Tibial nerve (tissue), 4 donors: Measurements from ENCODE around the gene NEU3.

Experiments
- EP300 ChIP-seq, 2 donors: sonication (generic); formaldehyde crosslinking; IDR thresholded peaks; one replicate each; pipeline ENCODE4 v1.6.1; 2017; ENCODE audit warnings: antibody characterized with exemption in 2 of 2, mild to moderate bottlenecking in 1 of 2
- POLR2A ChIP-seq, 2 donors: fragments of 450-650 bp; IDR thresholded peaks; one replicate each; pipeline ENCODE4 v1.6.1; 2017; ENCODE audit warnings: antibody characterized with exemption in 2 of 2, mild to moderate bottlenecking in 2 of 2, moderate library complexity in 2 of 2
- TF ChIP-seq, protein P1 (sequence below), 5 experiments: fragments of 200-600 bp in 3 of 5; fragments of 450-650 bp in 2 of 5; sonication (generic) in 3 of 5; IDR thresholded peaks; one replicate each; pipeline ENCODE4 v1.5.1; 2016 to 2019; ENCODE audit warnings: antibody characterized with exemption in 5 of 5, mild to moderate bottlenecking in 3 of 5, moderate library complexity in 2 of 5

GRCh38 chr11:75052457-75052856, 63.7 kb downstream of the NEU3 start:
- TF ChIP-seq, protein P1, sequence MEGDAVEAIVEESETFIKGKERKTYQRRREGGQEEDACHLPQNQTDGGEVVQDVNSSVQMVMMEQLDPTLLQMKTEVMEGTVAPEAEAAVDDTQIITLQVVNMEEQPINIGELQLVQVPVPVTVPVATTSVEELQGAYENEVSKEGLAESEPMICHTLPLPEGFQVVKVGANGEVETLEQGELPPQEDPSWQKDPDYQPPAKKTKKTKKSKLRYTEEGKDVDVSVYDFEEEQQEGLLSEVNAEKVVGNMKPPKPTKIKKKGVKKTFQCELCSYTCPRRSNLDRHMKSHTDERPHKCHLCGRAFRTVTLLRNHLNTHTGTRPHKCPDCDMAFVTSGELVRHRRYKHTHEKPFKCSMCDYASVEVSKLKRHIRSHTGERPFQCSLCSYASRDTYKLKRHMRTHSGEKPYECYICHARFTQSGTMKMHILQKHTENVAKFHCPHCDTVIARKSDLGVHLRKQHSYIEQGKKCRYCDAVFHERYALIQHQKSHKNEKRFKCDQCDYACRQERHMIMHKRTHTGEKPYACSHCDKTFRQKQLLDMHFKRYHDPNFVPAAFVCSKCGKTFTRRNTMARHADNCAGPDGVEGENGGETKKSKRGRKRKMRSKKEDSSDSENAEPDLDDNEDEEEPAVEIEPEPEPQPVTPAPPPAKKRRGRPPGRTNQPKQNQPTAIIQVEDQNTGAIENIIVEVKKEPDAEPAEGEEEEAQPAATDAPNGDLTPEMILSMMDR (IDR thresholded peaks at IDR 0.05): no peak
- TF ChIP-seq EP300 (IDR thresholded peaks at IDR 0.05) (no peak), POLR2A (IDR thresholded peaks at IDR 0.05) (no peak)
